Esophagus squamous epithelium (tissue), 5 donors: ENCODE data around the gene UCN. TPM values are rescaled to one million over a fixed set of nuclear protein-coding genes. Genes with fewer than 3 reads are reported as not detected.
"Not testable (repeated sequence)": the region's sequence is repeated elsewhere in the genome, so short reads cannot be mapped to it uniquely, and the experiment has no call there.

Experiments used
- DNase-seq: peaks from one replicate; lab custom pipeline; 2025; lab: John Stamatoyannopoulos, UW
- H3K27ac ChIP-seq, 4 donors: fragments of 200-600 bp; sonication (generic); one replicate each; pipeline ENCODE4 v1.5.1; 2016 to 2019; ENCODE audit warnings: mild to moderate bottlenecking in 1 of 4
- H3K27me3 ChIP-seq, 4 donors: fragments of 200-600 bp; sonication (generic); 1 replicate in 3 of 4; 2 replicates in 1 of 4; pipeline versions ENCODE4 v1.5.1 to v1.6.0; 2017 to 2021; ENCODE audit warnings: antibody characterized with exemption in 1 of 4
- H3K36me3 ChIP-seq, 3 donors: fragments of 200-600 bp; sonication (generic); one replicate each; pipeline ENCODE4 v1.5.1; 2016 to 2019
- H3K4me1 ChIP-seq, 3 donors: fragments of 200-600 bp; sonication (generic); one replicate each; pipeline ENCODE4 v1.5.1; 2017 to 2019
- H3K4me3 ChIP-seq, 4 donors: fragments of 200-600 bp; sonication (generic); 1 replicate in 3 of 4; 2 replicates in 1 of 4; pipeline ENCODE4 v1.5.1; 2016 to 2019; ENCODE audit warnings: mild to moderate bottlenecking in 2 of 4, moderate library complexity in 1 of 4
- H3K9me3 ChIP-seq, 3 donors: fragments of 200-600 bp; sonication (generic); one replicate each; pipeline ENCODE4 v1.5.1; 2016 to 2019
- CTCF ChIP-seq, 6 experiments: fragments of 450-650 bp in 4 of 6; fragments of 200-600 bp in 2 of 6; sonication (generic) in 2 of 6; IDR thresholded peaks; one replicate each; pipeline ENCODE4 v1.5.1; 2016 to 2019; ENCODE audit warnings: antibody characterized with exemption in 6 of 6, mild to moderate bottlenecking in 4 of 6, moderate library complexity in 4 of 6
- POLR2A ChIP-seq, 4 donors: fragments of 450-650 bp; IDR thresholded peaks; one replicate each; pipeline ENCODE4 v1.6.1; 2017; ENCODE audit warnings: antibody characterized with exemption in 4 of 4, mild to moderate bottlenecking in 4 of 4, moderate library complexity in 3 of 4
- WGBS, 2 donors: methylation state at CpG; one replicate each; pipeline ENCODE4 v1.1.5; 2018; 5-methylcytosine and 5-hydroxymethylcytosine counted together
- intact Hi-C: fragments of 100-400 bp; cut with DNase I; formaldehyde crosslinking; loops from one replicate; pipeline ENCODE4 v1.15.0; 2022
- total RNA-seq, 4 donors: library from RNA; depleted of rRNA; stranded (reverse); fragments of >200 nt; gene quantifications; one replicate each; pipeline ENCODE4 v1.1.0, GENCODE V29; 2016
- donor health status: DM: yes; HTN: yes; CAD: no.

The UCN gene
- total RNA-seq, 4 donors from 2014 or later: 1.1 TPM; not detected in 3

- DNase-seq: no peak
- intact Hi-C loops: no loop called here
- Histone ChIP-seq H3K9me3 (no peaks in the 10 kb centered on the region), H3K27me3 (peaks cover 0 to 61% (median 0%) of the 10 kb centered on the region in 4 donors), H3K27ac (no peak overlapping the region), H3K4me3 (no peak overlapping the region), H3K36me3 (no peaks in the 10 kb centered on the region), H3K4me1 (no peaks in the 10 kb centered on the region)
- TF ChIP-seq CTCF (IDR thresholded peaks at IDR 0.05): no peak
- TF ChIP-seq POLR2A (IDR thresholded peaks at IDR 0.05): no peak
- WGBS, 2 donors: 56% methylated on average over 2 to 3 of the region's 3 CpGs
Observed at GRCh38 chr2:27281442-27281841, 26.8 kb downstream of the UCN start.

DNA sequence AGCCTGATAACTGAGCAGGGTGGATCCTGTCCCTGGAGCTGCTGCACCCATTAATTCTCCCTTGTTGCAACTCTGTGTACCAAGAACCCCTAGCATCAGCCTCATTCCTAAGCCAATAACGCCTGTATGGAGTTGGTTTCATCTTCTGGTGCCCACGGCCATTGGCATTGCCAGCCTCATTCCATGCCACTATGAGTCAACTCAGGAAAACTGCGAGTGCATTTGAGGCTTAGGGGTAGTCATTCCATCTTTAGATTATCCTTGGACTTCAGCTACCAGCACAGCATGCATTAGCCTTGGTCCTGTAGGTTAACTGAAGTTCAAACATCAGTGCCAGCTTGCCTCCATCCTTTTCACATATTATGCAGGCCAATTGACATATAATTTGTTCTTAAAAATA, 27.4 kb downstream of the UCN start:
- no peak for TF ChIP-seq POLR2A (IDR thresholded peaks at IDR 0.05)
- no peak for TF ChIP-seq CTCF (IDR thresholded peaks at IDR 0.05)
- WGBS, 2 donors: 49 to 56% methylated on average over 3 of the region's 3 CpGs
- DNase-seq: no peak
- H3K36me3 ChIP-seq: no peaks in the 10 kb centered on the region
- H3K4me3 ChIP-seq: no peak overlapping the region
- no peaks in the 10 kb centered on the region for H3K4me1 ChIP-seq
- peaks cover 0 to 66% (median 0%) of the 10 kb centered on the region in 4 donors for H3K27me3 ChIP-seq
- no peaks in the 10 kb centered on the region for H3K9me3 ChIP-seq
- intact Hi-C loops: no loop called here
- H3K27ac ChIP-seq: no peak overlapping the region

DNA sequence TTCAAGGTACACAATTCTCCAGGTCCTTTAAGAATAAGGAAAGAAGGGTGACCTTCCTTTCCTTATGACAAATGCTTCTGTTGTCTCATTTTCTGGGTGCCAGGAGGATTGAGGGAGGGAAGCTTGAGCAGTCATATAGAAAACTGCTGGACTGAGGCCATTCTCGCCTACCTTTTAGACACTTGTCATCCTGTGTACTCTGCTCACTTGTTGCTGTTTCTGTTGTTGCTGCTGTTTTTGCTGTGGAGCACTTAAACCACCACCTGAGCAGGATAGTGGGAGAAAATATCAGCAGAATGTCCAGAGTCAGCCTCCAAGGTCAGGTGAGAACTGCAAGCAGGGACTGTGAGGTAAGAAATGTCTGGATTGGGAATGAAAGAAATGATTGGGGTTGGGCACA, 30.2 kb downstream of the UCN start:
- no peak for DNase-seq
- intact Hi-C loops: loop anchor here (10.0 kb wide), 1 partner anchor 173 kb away; no protein-coding TSS in a partner anchor
- Histone ChIP-seq H3K4me1 (no peaks in the 10 kb centered on the region), H3K27me3 (peaks cover 0 to 71% (median 0%) of the 10 kb centered on the region in 4 donors), H3K27ac (no peak overlapping the region), H3K9me3 (no peaks in the 10 kb centered on the region), H3K4me3 (no peak overlapping the region), H3K36me3 (no peaks in the 10 kb centered on the region)
- TF ChIP-seq POLR2A (IDR thresholded peaks at IDR 0.05): no peak
- TF ChIP-seq CTCF (IDR thresholded peaks at IDR 0.05): no peak
- 47 to 67% methylated on average over 1 of the region's 1 CpG for WGBS, 2 donors

DNA sequence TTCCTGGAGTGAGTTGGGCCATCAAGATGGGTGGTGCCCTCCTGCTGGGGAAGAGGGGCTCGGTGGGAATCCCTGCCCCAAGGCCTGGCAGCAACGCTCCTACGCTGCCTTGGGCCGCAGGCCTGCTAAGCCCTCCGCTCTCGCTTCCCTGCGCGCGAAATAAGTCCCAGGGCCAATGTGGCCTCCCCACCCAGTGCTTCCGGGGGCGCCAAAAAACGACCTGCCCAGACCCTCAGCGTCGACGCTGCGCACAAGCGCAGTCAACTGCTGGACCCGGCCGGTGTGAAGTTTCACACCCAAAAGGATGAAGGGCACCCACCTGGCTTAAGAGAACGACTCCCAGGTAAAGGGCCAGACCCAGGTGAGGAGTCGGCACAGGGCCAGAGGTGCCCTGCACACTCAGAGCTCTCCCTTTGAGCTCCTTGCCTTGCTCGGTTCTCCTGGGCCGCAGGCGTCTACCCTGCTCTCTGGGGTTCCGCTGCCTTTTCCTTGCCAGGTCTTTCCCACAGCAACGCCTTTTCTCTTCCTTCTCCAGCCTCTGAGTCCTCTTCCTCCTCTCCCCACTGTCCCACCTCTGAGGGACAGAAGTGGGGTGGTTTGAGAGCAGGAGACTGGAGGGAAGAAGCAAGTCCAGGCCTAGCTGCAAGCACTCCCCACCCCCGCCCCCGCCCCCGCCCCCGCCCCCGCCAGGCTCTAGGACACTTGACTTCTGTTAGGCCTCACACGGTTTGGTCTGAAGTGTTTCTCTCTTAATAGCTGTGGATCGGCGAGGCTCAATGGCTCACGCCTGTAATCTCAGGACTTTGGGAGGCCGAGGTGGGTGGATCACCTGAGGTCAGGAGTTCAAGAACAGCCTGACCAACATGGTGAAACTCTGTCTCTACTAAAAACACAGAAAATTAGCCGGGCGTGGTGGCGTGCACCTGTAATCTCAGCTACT, 32.8 kb downstream of the UCN start, which contains the start of gene DNAJC5G:
Gene DNAJC5G (plus strand): TSS at position 223 of the 940 bp plus-strand sequence. CDS start 1,296 bp downstream, outside the sequence.
- Histone ChIP-seq H3K27me3 (peaks cover 0 to 68% (median 0%) of the 10 kb centered on the region in 4 donors), H3K4me3 (no peak within 1 kb of the TSS), H3K36me3 (no peaks in the 10 kb centered on the region), H3K9me3 (no peaks in the 10 kb centered on the region), H3K4me1 (no peaks in the 10 kb centered on the region), H3K27ac (no peak within 1 kb of the TSS)
- intact Hi-C loops: loop anchor here (10.0 kb wide), 1 partner anchor 171 kb away; no protein-coding TSS in a partner anchor
- 83% methylated on average over 12 to 14 of the region's 39 CpGs for WGBS, 2 donors
- no peak for TF ChIP-seq CTCF (IDR thresholded peaks at IDR 0.05)
- no peak for TF ChIP-seq POLR2A (IDR thresholded peaks at IDR 0.05)
- DNase-seq: no peak

- not testable (repeated sequence) for DNase-seq, H3K4me3 ChIP-seq, H3K9me3 ChIP-seq, H3K27ac ChIP-seq, H3K36me3 ChIP-seq, H3K4me1 ChIP-seq
- peaks cover 0 to 85% (median 0%) of the 10 kb centered on the region in 4 donors for H3K27me3 ChIP-seq
- intact Hi-C loops: loop anchor here (10.0 kb wide), 1 partner anchor 168 kb away; no protein-coding TSS in a partner anchor
- WGBS, 2 donors: 73 to 76% methylated on average over 11 to 14 of the region's 15 CpGs
Observed at GRCh38 chr2:27272537-27273522, 35.4 kb downstream of the UCN start.
